ENCODE measurements around the gene ALPL. TPM values are rescaled to one million over a fixed set of nuclear protein-coding genes. Genes with fewer than 3 reads are reported as not detected.

Gene ALPL
- total RNA-seq, 1 experiment from 2014 or later, result 0.73 TPM

DNA sequence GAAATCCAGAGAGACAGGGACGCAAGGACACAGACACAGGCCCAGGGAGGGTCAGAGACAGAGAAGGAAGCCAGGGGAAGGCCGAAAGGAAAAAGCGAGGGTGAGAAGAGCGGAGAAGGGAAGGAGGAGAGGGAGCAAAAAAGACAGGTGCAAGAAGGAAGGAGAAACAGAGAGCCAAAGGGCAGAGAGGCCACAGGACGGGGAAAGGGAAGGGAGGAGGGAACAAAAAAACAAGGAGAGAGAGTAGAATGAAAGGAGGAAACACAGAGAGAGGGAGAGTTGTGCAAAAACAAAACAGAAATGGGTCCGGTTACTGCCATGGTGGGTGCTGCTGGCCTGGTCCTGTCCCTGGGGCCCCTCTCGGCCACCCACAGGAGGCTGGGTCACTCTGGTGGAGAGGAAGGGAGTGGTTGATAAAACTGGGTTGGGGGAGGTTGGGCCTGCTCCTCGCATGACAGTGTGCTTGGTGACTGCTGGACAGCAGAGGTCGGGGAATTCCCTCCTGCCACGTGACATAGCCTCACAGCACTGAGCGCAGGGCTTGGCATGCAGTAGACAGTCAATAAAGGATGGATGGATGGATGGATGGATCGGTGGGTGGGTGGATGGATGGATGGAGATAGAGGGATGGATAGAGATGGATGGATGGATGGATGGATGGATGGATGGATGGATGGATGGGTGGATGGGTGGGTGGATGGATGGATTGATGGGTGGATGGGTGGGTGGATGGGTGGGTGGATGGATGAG is 95.2 kb downstream of the ALPL start:
- ATAC-seq, result no peak
- DNase-seq, result no peak
- Histone ChIP-seq H3K79me2 (ENCODE audit: low read length) (no peaks in the 10 kb centered on the region), H4K20me1 (ENCODE audit: low read length) (no peaks in the 10 kb centered on the region), H3K9me2 (replicated peaks; ENCODE audit: low read length) (no peaks in the 10 kb centered on the region), H3K27me3 (ENCODE audit: low read length) (no peaks in the 10 kb centered on the region), H2AFZ (ENCODE audit: low read length) (no peak overlapping the region), H3F3A (ENCODE audit: low read length, unreplicated experiment) (no peaks in the 10 kb centered on the region), H3K9ac (ENCODE audit: low read length) (no peak overlapping the region), H3K27ac (ENCODE audit: low read length) (no peak overlapping the region), H3K4me3 (ENCODE audit: low read length) (no peak overlapping the region), H3K4me2 (ENCODE audit: low read length) (no peak overlapping the region), H3K9me3 (ENCODE audit: low read length) (no peaks in the 10 kb centered on the region), H3K36me3 (ENCODE audit: low read depth, low read length) (no peaks in the 10 kb centered on the region), H3K4me1 (ENCODE audit: insufficient read depth, low read length) (no peaks in the 10 kb centered on the region)
- intact Hi-C loops (cut with micrococcal nuclease), result no loop called here
- no TSS peak for BruUV-seq (replicated peaks)
- no peak for TF ChIP-seq EZH2phosphoT487 (IDR thresholded peaks at IDR 0.05; ENCODE audit: borderline replicate concordance, low read length)
- ChIA-PET POLR2A (ENCODE audit: unreplicated experiment) (no interaction called here), CTCF (no interaction called here)

- CTCF ChIA-PET, result no interaction called here
- H3K4me1 ChIP-seq (ENCODE audit: insufficient read depth, low read length), result no peaks in the 10 kb centered on the region
- no peak overlapping the region for H3K9ac ChIP-seq (ENCODE audit: low read length)
- H3K79me2 ChIP-seq (ENCODE audit: low read length), result no peaks in the 10 kb centered on the region
- no peaks in the 10 kb centered on the region for H3F3A ChIP-seq (ENCODE audit: low read length, unreplicated experiment)
- H3K9me3 ChIP-seq (ENCODE audit: low read length), result no peaks in the 10 kb centered on the region
- no peak overlapping the region for H3K27ac ChIP-seq (ENCODE audit: low read length)
- H3K27me3 ChIP-seq (ENCODE audit: low read length), result no peaks in the 10 kb centered on the region
- H3K4me2 ChIP-seq (ENCODE audit: low read length), result no peak overlapping the region
- BruUV-seq (replicated peaks), result no TSS peak
- no peaks in the 10 kb centered on the region for H4K20me1 ChIP-seq (ENCODE audit: low read length)
- no peak overlapping the region for H2AFZ ChIP-seq (ENCODE audit: low read length)
- ATAC-seq, result no peak
- DNase-seq, result no peak
- POLR2A ChIA-PET (ENCODE audit: unreplicated experiment), result no interaction called here
- intact Hi-C loops (cut with micrococcal nuclease), result no loop called here
- no peaks in the 10 kb centered on the region for H3K36me3 ChIP-seq (ENCODE audit: low read depth, low read length)
- no peaks in the 10 kb centered on the region for H3K9me2 ChIP-seq (replicated peaks; ENCODE audit: low read length)
- no peak overlapping the region for H3K4me3 ChIP-seq (ENCODE audit: low read length)
- TF ChIP-seq EZH2 (IDR thresholded peaks at IDR 0.05; ENCODE audit: low read length, unreplicated experiment), result no peak
Observed at GRCh38 chr1:21605012-21605715, 95.9 kb downstream of the ALPL start.

GRCh38 chr1:21605964-21606705 is 96.9 kb downstream of the ALPL start:
- Histone ChIP-seq H3K4me1 (ENCODE audit: insufficient read depth, low read length) (no peaks in the 10 kb centered on the region), H3K4me3 (ENCODE audit: low read length) (no peak overlapping the region), H3K9me3 (ENCODE audit: low read length) (no peaks in the 10 kb centered on the region), H3F3A (ENCODE audit: low read length, unreplicated experiment) (no peaks in the 10 kb centered on the region), H3K27ac (ENCODE audit: low read length) (no peak overlapping the region), H3K79me2 (ENCODE audit: low read length) (no peaks in the 10 kb centered on the region), H3K36me3 (ENCODE audit: low read depth, low read length) (no peaks in the 10 kb centered on the region), H2AFZ (ENCODE audit: low read length) (no peak overlapping the region), H3K27me3 (ENCODE audit: low read length) (no peaks in the 10 kb centered on the region), H3K9me2 (replicated peaks; ENCODE audit: low read length) (no peaks in the 10 kb centered on the region), H3K9ac (ENCODE audit: low read length) (no peak overlapping the region), H3K4me2 (ENCODE audit: low read length) (no peak overlapping the region), H4K20me1 (ENCODE audit: low read length) (no peaks in the 10 kb centered on the region)
- TF ChIP-seq EZH2 (IDR thresholded peaks at IDR 0.05; ENCODE audit: low read length, unreplicated experiment), result no peak
- no peak for TF ChIP-seq CTCF (conservative IDR thresholded peaks at IDR 0.05; ENCODE audit: low read depth, low read length)
- TF ChIP-seq EZH2phosphoT487 (IDR thresholded peaks at IDR 0.05; ENCODE audit: borderline replicate concordance, low read length), result no peak
- BruUV-seq (replicated peaks), result no TSS peak
- ChIA-PET CTCF (interaction anchor here (0.6 kb wide), 1 partner anchor 46 kb away, joined by 3 read pairs; no protein-coding TSS in a partner anchor), POLR2A (ENCODE audit: unreplicated experiment) (no interaction called here)
- ATAC-seq (no peak), DNase-seq (no peak)
- intact Hi-C loops (cut with micrococcal nuclease), result no loop called here

Measured in PC-3 (cell line).